A673 (cell line): Measurements from ENCODE around the gene SHC4.

Source experiments
- CTCF ChIP-seq: fragments of 300-800, 200-600 bp; sonication (generic); conservative IDR thresholded peaks from 2 replicates; pipeline ENCODE4 v1.5.1; 2017; ENCODE audit warnings: low read depth, mild to moderate bottlenecking, antibody characterized with exemption, low read length, moderate library complexity, mixed read lengths
- EZH2 ChIP-seq: fragments of 200-600 bp; sonication (generic); IDR thresholded peaks from 2 replicates; pipeline ENCODE4 v1.6.1; 2017; ENCODE audit warnings: borderline replicate concordance, low read depth, mild to moderate bottlenecking, mixed read lengths, antibody characterized with exemption, low read length; ENCODE audit not compliant: poor library complexity, severe bottlenecking

- TF ChIP-seq CTCF (no peak), EZH2 (no peak)
Observed at GRCh38 chr15:48915861-48916260, 47.9 kb downstream of the SHC4 start.
